Measurements from ENCODE around the gene RWDD1. TPM values are rescaled to one million over a fixed set of nuclear protein-coding genes. Genes with fewer than 3 reads are reported as not detected.

The RWDD1 gene
- total and polyA plus RNA-seq, 2 experiments from 2014 or later = 41.0 to 48.8 TPM

DNA sequence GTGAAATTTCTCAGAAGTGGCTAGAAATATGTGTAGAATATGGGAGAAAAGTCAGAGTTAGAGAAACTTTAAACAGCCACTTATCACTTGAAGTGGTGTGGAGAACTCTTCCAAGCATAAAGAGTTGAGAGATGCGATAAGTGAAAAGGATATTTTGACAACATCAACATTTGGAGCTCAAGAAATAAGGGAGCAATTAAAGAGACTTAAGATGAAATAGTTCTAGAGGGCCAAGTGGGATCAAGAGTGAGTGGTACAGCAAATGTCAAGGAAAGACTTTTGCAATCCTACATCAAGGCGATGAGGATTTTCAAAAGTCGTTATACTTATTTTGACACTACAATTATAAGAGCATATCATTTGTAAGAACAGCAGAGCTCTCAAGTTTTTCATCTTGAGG is 54.6 kb downstream of the RWDD1 start:
- TF ChIP-seq EZH2phosphoT487 (IDR thresholded peaks at IDR 0.05; ENCODE audit: low read depth, severe bottlenecking, unreplicated experiment) (no peak), EZH2 (IDR thresholded peaks at IDR 0.05; ENCODE audit: borderline replicate concordance) (no peak)
- TF ChIP-seq, protein P1, sequence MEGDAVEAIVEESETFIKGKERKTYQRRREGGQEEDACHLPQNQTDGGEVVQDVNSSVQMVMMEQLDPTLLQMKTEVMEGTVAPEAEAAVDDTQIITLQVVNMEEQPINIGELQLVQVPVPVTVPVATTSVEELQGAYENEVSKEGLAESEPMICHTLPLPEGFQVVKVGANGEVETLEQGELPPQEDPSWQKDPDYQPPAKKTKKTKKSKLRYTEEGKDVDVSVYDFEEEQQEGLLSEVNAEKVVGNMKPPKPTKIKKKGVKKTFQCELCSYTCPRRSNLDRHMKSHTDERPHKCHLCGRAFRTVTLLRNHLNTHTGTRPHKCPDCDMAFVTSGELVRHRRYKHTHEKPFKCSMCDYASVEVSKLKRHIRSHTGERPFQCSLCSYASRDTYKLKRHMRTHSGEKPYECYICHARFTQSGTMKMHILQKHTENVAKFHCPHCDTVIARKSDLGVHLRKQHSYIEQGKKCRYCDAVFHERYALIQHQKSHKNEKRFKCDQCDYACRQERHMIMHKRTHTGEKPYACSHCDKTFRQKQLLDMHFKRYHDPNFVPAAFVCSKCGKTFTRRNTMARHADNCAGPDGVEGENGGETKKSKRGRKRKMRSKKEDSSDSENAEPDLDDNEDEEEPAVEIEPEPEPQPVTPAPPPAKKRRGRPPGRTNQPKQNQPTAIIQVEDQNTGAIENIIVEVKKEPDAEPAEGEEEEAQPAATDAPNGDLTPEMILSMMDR (IDR thresholded peaks at IDR 0.05; ENCODE audit: poor library complexity) = no peak
- Histone ChIP-seq H3K36me3 (replicated peaks; ENCODE audit: insufficient read depth, low read depth) (no peaks in the 10 kb centered on the region), H3K9me2 (replicated peaks; ENCODE audit: insufficient read depth) (no peaks in the 10 kb centered on the region), H3K4me1 (ENCODE audit: insufficient read depth) (peaks cover under 1% of the 10 kb centered on the region), H2AFZ (no peak overlapping the region), H4K20me1 (ENCODE audit: insufficient read depth, poor library complexity, severe bottlenecking) (no peaks in the 10 kb centered on the region), H3K4me2 (no peak overlapping the region), H3K9me3 (ENCODE audit: low read depth) (no peaks in the 10 kb centered on the region), H3K27me3 (no peaks in the 10 kb centered on the region), H3K4me3 (no peak overlapping the region), H3K27ac (no peak overlapping the region), H3K79me2 (no peaks in the 10 kb centered on the region)
- 94% methylated on average over 3 of the region's 3 CpGs for WGBS (ENCODE audit: low lambda C conversion rate, missing lambda C conversion rate)
- no peak for DNase-seq (ENCODE audit: low spot score)

DNA sequence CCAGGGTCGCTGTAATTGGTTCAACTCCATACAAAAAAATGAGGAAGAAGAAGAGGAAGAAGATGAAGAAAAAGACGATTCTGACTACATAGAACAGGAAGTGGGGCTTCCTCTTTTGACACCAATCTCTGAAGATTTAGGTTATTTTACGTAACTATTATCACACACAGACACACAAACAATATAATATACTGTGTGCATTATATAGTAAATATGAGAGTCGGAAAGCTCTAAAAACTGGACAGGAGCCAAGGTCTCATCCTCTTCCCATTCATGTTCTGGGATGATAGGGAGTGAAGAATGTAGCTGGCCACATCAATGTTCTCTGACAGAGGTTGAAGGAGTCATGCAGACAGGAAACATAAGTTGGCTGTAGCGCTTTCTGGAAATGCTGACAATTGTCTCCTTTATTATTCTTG is 58.3 kb downstream of the RWDD1 start:
- no peak overlapping the region for H3K4me3 ChIP-seq
- H3K9me2 ChIP-seq (replicated peaks; ENCODE audit: insufficient read depth) = no peaks in the 10 kb centered on the region
- H2AFZ ChIP-seq = no peak overlapping the region
- peaks cover 5% of the 10 kb centered on the region for H3K4me1 ChIP-seq (ENCODE audit: insufficient read depth)
- no peaks in the 10 kb centered on the region for H4K20me1 ChIP-seq (ENCODE audit: insufficient read depth, poor library complexity, severe bottlenecking)
- H3K9me3 ChIP-seq (ENCODE audit: low read depth) = no peaks in the 10 kb centered on the region
- H3K79me2 ChIP-seq = no peaks in the 10 kb centered on the region
- no peaks in the 10 kb centered on the region for H3K27me3 ChIP-seq
- H3K4me2 ChIP-seq = no peak overlapping the region
- DNase-seq (ENCODE audit: low spot score) = no peak
- TF ChIP-seq, protein P1 (IDR thresholded peaks at IDR 0.05; ENCODE audit: poor library complexity) = no peak
- TF ChIP-seq EZH2phosphoT487 (IDR thresholded peaks at IDR 0.05; ENCODE audit: low read depth, severe bottlenecking, unreplicated experiment) (no peak), EZH2 (IDR thresholded peaks at IDR 0.05; ENCODE audit: borderline replicate concordance) (no peak)
- 89% methylated on average over 5 of the region's 5 CpGs for WGBS (ENCODE audit: low lambda C conversion rate, missing lambda C conversion rate)
- no peak overlapping the region for H3K27ac ChIP-seq
- no peaks in the 10 kb centered on the region for H3K36me3 ChIP-seq (replicated peaks; ENCODE audit: insufficient read depth, low read depth)

DNA sequence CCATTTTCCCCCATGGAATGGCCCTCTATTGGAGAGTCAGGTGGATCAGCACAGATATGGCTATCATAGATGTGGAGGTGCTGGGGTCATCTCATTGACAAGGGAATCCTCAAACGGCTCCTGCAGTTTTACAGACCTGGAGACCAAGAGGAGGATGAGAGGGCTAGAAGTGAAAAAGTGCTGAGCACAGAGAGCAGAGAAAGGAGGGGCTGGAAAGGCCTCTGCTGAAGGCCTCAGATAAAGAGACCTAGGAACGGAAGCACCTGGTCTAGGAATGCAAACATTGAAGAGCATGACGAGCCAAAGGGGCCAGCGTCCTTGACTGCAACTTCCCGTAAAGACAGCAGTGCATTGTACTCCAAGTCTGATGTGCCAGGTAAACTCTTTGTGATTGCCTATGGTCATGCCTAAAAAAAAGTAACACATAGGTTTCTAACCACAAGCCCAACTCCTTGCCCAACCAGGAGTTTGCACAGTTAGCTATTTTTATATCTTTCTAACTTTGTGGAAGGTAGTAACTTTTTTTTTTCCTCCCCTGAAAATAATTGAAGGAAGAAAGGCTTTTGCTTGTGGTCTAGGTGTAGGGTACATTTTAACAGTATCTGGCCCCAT is 60.2 kb downstream of the RWDD1 start:
- peak; percentile 61 for DNase-seq (ENCODE audit: low spot score)
- Histone ChIP-seq H3K4me3 (no peak overlapping the region), H3K9me3 (ENCODE audit: low read depth) (no peaks in the 10 kb centered on the region), H3K36me3 (replicated peaks; ENCODE audit: insufficient read depth, low read depth) (no peaks in the 10 kb centered on the region), H3K9me2 (replicated peaks; ENCODE audit: insufficient read depth) (no peaks in the 10 kb centered on the region), H3K4me2 (peak overlapping the region; percentile 29), H3K27me3 (no peaks in the 10 kb centered on the region), H3K27ac (peak overlapping the region; percentile 65), H2AFZ (no peak overlapping the region), H3K79me2 (no peaks in the 10 kb centered on the region), H3K4me1 (ENCODE audit: insufficient read depth) (peaks cover 5% of the 10 kb centered on the region), H4K20me1 (ENCODE audit: insufficient read depth, poor library complexity, severe bottlenecking) (no peaks in the 10 kb centered on the region)
- 50% methylated on average over 5 of the region's 5 CpGs for WGBS (ENCODE audit: low lambda C conversion rate, missing lambda C conversion rate)
- TF ChIP-seq, protein P1 (IDR thresholded peaks at IDR 0.05; ENCODE audit: poor library complexity) = no peak
- TF ChIP-seq EZH2 (IDR thresholded peaks at IDR 0.05; ENCODE audit: borderline replicate concordance) (no peak), EZH2phosphoT487 (IDR thresholded peaks at IDR 0.05; ENCODE audit: low read depth, severe bottlenecking, unreplicated experiment) (no peak)
